ENCODE data around the gene SCAMP4. TPM values are rescaled to one million over a fixed set of nuclear protein-coding genes. Genes with fewer than 3 reads are reported as not detected.
A peak's percentile ranks its signal among the peaks of the same experiment; 100 is the strongest.
"Not testable (repeated sequence)": the region's sequence is repeated elsewhere in the genome, so short reads cannot be mapped to it uniquely, and the experiment has no call there.

The SCAMP4 gene
- total and polyA plus RNA-seq, 3 donors from 2014 or later = 50.1 to 108 (median 80.1) TPM

DNA sequence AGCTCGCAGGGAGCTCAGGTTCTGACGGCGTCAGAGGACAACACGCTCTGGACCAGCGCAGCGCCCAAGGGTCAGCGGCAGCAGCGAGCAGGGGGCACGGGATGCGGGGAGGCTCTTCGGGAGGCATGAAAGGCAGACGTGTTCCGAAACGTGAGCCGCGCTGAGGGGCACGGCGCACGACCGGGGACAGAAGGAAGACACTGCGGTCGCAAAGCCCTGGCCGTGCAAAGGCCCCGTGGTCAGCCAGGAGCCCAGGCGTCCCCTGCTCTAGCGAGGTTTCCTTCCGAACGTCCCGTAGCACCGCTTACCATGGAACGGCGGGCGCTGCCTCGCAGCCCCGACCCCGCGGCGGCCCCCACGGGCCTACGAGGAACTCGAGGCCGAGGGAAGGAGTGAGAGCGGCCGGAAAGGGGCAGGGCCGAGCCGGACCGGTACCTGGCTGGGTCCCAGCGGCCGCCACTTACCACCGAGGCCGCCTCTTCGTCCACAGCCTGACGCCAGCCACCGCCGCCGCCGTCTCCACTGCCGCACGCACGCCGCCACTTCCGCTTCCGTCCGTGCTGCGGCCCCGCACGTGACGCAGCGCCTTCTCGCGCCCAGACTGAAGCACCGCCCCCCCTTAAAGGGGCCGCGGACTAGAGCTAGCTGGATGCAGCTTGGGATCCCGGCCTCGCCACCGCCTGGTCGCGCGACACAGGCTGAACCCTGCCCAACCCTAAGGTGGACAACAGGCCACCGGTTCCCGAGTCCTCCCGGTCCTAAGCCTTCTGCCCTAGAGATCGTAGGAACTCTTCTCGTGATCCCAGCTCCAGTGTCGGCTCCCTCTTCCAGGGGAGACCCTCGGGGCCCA is 29.3 kb upstream of the SCAMP4 start:
- H3K9me3 ChIP-seq = no peaks in the 10 kb centered on the region
- WGBS, 2 donors = 0 to 1% methylated on average over 11 to 87 of the region's 87 CpGs
- peak; percentile 60 for TF ChIP-seq POLR2A (IDR thresholded peaks at IDR 0.05)
- no peak for TF ChIP-seq CTCF (IDR thresholded peaks at IDR 0.05)
- H3K27me3 ChIP-seq = no peaks in the 10 kb centered on the region
- H3K4me3 ChIP-seq = peak overlapping the region; percentile 85 to 93
- peak; percentile 98 for DNase-seq
- peak overlapping the region; percentile 81 to 88 for H3K27ac ChIP-seq
- no peaks in the 10 kb centered on the region for H3K36me3 ChIP-seq (ENCODE audit: low read depth, missing control alignments)
- H3K4me1 ChIP-seq = peaks cover 31% of the 10 kb centered on the region
- intact Hi-C loops (cut with DNase I; ENCODE audit: low total_unique reads) = no loop called here

- peak overlapping the region; percentile 85 to 93 for H3K4me3 ChIP-seq
- H3K9me3 ChIP-seq; intact Hi-C loops (cut with DNase I; ENCODE audit: low total_unique reads); H3K36me3 ChIP-seq (ENCODE audit: low read depth, missing control alignments); H3K27me3 ChIP-seq; DNase-seq: not testable (repeated sequence)
- WGBS, 2 donors = 31 to 47% methylated on average over 25 to 40 of the region's 53 CpGs
- H3K27ac ChIP-seq = peak overlapping the region; percentile 81 to 88
- H3K4me1 ChIP-seq = peaks cover 31% of the 10 kb centered on the region
Observed at GRCh38 chr19:1876496-1877279, 28.5 kb upstream of the SCAMP4 start.

- WGBS, 2 donors = 56 to 72% methylated on average over 9 to 29 of the region's 47 CpGs
- H3K27ac ChIP-seq = not testable (repeated sequence)
Observed at GRCh38 chr19:1877280-1877660, 27.9 kb upstream of the SCAMP4 start.

GRCh38 chr19:1878583-1878982 is 26.6 kb upstream of the SCAMP4 start:
- H3K9me3 ChIP-seq; H3K4me3 ChIP-seq; H3K27ac ChIP-seq; DNase-seq; H3K36me3 ChIP-seq (ENCODE audit: low read depth, missing control alignments); H3K27me3 ChIP-seq; intact Hi-C loops (cut with DNase I; ENCODE audit: low total_unique reads): not testable (repeated sequence)
- peaks cover 30% of the 10 kb centered on the region for H3K4me1 ChIP-seq
- WGBS, 2 donors = 79 to 95% methylated on average over 4 to 8 of the region's 8 CpGs

More at GRCh38 chr19:1877280-1877660, 27.9 kb upstream of the SCAMP4 start:
- H3K9me3 ChIP-seq; H3K27me3 ChIP-seq; DNase-seq; H3K4me3 ChIP-seq; intact Hi-C loops (cut with DNase I; ENCODE audit: low total_unique reads); H3K36me3 ChIP-seq (ENCODE audit: low read depth, missing control alignments): not testable (repeated sequence)
- peaks cover 34% of the 10 kb centered on the region for H3K4me1 ChIP-seq

GRCh38 chr19:1879982-1880381 is 25.2 kb upstream of the SCAMP4 start:
- peaks cover 30% of the 10 kb centered on the region for H3K4me1 ChIP-seq
- intact Hi-C loops (cut with DNase I; ENCODE audit: low total_unique reads); H3K9me3 ChIP-seq; H3K27me3 ChIP-seq; H3K36me3 ChIP-seq (ENCODE audit: low read depth, missing control alignments); H3K27ac ChIP-seq; H3K4me3 ChIP-seq; DNase-seq: not testable (repeated sequence)
- WGBS, 2 donors = 60 to 88% methylated on average over 9 to 12 of the region's 17 CpGs

- no peak for TF ChIP-seq POLR2A (IDR thresholded peaks at IDR 0.05)
- no peak for TF ChIP-seq CTCF (IDR thresholded peaks at IDR 0.05)
- peaks cover 30% of the 10 kb centered on the region for H3K4me1 ChIP-seq
- H3K27me3 ChIP-seq = no peaks in the 10 kb centered on the region
- intact Hi-C loops (cut with DNase I; ENCODE audit: low total_unique reads) = no loop called here
- no peak overlapping the region for H3K4me3 ChIP-seq
- DNase-seq = no peak
- no peaks in the 10 kb centered on the region for H3K9me3 ChIP-seq
- H3K27ac ChIP-seq = no peak overlapping the region
- H3K36me3 ChIP-seq (ENCODE audit: low read depth, missing control alignments) = no peaks in the 10 kb centered on the region
- 85% methylated on average over 12 of the region's 35 CpGs; no CpG with 5 or more reads in 1 of the 2 donors for WGBS, 2 donors
Observed at GRCh38 chr19:1880611-1881392, 24.4 kb upstream of the SCAMP4 start.

- H3K9me3 ChIP-seq; intact Hi-C loops (cut with DNase I; ENCODE audit: low total_unique reads); H3K36me3 ChIP-seq (ENCODE audit: low read depth, missing control alignments); H3K27ac ChIP-seq; H3K4me3 ChIP-seq; H3K27me3 ChIP-seq; DNase-seq: not testable (repeated sequence)
- H3K4me1 ChIP-seq = peaks cover 25% of the 10 kb centered on the region
- WGBS, 2 donors = 68 to 89% methylated on average over 2 to 21 of the region's 44 CpGs
Observed at GRCh38 chr19:1881393-1882088, 23.7 kb upstream of the SCAMP4 start.
